CD4-positive, alpha-beta T cell treated with Interleukin-6 at 100 ng/mL for 8 hours (primary cell): ENCODE measurements around the gene AMELX.

Experiments used
- DNase-seq: peaks from one replicate; pipeline ENCODE4 v3.0.0-alpha.2; 2020; ENCODE audit warnings: mixed read lengths, low spot score

Gene AMELX

DNA sequence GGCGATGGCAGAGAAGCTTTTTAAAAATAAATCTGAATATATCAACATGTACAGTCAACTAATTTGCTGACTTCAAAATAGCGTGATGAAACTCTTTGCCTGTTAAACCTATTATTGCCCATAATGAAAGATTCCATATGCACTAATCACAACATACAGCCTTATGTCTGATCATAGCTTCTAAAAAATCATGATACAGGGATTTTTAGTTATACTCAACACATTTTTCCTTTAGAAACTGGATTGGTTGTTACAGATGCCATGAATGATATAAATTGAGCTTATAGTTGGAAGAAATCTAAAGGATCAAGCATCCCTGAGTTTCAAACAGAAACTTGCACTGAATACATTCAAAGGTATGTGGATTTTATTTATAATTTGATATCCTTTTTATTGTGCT lies at the start of gene AMELX:
Gene AMELX (plus strand): TSS at position 301 of the 400 bp plus-strand sequence. CDS start 1,376 bp downstream, outside the sequence.
- no peak for DNase-seq

DNA sequence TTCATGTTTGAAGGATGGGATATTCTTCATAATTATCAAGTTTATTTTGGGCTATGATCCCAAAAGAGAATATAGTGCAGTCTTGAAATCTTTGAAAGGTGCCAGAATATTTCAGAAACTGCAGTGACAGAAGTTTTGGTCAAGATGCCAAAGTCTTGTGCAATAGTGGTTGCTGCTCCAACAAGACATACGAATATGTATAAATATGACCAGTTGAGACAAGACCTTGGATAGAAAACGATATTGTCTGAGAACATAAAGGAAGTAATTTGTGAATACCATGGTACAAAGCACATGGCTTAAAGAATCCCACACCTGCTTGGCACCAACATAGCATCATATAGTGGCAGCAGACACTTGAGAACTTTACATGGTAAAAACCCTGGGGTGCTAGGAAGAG lies 48.6 kb upstream of the AMELX start:
- no peak for DNase-seq

DNA sequence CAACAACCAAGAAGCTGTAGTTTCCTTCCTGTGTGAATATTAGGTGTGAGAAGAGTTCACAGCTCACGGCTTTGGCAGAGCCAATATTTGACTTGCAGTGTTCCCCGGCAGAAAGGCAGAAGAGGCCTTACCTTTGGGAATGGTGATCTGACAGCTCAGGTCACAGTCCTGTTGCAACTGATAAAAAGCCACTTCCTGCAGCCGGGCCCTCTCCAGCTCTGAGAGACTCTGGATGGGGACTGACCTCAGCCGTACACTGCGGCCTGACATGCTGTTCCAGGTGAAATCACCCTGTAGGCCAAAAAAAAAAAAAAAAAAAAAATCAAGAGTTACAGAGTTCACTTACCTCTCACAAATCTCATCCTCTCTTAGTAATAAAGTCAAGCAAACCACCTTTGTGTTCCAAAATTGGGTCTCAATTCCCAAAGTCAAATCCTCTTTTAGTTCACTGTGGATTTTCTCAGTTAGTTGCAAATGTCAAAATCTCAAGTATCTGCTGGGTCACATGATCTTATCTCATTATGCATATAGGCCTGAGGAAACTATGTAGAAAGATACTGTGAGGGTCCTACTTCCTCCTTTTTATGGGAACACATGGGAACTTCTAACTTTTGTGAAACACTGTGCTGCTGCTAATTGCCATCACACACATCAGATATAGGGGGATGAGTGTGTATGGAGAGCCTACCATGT lies 38.6 kb upstream of the AMELX start:
- DNase-seq, result no peak

DNA sequence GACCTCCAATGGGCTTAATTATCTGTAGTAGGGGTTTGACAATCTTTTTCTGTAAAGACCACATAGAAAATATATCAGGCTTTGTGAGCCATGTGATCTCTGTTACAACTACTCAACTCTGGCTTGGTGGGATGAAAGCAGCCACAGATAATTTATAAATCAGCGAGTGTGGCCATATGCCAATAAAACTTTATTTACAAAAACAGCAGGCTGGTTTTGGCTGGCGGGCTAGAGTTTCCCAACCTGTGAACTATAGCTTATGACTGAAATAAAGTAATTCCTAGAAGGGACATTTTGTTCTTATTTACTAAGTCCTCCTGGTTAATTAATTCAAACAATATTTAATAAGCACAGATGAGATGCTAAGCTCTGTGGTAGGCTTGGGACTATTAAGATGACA lies 35.9 kb upstream of the AMELX start:
- no peak for DNase-seq

DNA sequence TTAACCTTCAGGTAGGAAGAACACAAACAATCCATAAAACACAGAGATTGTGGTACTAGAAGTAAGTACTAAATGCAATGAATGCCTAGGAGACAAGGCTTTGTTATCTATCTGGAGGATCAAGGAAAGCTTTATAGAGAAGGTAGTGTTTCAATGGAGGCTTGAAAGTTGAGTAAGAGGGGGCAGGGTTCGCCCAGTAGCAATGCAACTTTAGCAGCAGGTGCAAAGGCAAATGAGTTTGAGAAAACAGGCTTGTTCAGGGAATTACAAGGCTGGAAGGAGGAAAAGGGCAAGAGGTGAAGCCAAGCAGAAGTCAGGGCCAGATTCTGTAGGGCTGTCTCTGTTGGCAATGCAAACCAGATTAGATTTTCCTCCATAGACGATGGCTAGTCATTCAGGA lies 35.5 kb upstream of the AMELX start:
- no peak for DNase-seq

DNA sequence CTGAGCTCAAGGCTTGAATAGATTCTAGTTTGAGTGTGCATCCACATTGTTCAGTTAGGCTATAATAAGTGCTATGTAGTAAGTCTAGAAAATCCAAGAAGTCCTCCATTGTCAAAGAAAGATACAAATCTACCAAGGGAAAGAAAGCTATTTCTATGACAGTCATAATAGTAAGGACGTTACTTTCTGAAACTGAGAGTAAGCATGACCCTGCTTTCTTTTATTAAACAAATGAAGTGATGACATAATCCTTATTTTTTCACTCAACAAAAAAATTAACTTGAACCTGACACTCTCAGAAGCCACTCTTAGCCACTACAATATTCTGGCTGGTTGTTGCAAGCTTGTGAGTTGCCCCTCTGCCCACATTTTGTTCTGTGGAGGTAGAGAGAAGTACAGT lies 33.8 kb upstream of the AMELX start:
- no peak for DNase-seq

DNA sequence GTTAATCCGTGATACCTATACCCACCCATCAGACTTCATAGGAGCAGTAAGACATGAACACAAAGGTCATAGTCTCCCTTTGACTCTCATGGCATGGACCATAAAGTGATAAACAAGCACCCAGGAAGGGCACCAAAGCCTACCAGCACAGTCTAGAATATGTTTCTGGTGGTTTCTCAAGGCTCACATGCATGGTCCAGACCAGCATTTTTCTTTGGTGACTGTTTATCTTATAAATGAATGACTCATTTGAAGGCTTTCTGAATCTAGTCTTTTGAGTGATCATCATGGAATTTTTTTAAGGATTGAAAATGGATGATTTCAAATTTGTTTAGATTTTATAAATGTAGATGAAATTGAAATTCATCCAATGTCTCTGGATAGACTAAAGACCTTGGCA lies 32.0 kb upstream of the AMELX start:
- DNase-seq, result no peak

DNA sequence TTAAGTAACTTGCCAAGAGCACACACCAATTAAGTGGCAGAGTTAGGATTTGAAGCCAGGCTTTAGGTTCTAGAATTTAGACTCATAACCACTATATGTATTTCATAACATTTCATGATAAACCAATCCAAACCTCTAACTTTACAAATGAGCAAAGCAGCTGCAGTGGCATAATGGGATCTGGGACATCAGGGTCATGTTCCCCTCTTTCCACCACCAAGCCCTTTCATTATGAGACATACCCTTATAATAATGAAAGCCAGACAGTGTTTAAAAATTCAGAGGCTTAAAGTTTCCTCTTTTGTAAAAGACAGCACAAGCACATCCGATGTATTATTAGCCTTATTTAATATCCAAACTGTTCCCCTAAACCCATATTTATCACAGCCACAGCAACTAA lies 28.3 kb upstream of the AMELX start:
- no peak for DNase-seq

DNA sequence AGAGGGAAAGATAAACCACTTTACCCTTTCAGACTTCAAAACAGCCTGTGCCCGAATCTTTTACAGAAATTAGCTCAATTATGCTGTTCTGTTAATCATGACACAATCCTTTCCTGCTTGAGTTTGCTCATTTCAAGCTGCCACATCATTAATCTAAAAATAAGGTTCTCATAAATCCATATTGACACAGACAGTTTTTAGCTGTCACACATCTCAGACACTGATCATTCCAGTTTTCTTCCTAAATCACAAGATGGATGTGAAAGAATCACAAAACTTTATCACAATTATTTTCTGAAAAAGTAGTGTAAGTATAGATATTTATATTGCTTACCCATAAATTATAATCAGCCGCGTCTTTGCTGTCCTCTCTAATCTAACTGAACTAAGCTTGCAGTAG lies 27.9 kb upstream of the AMELX start:
- no peak for DNase-seq

DNA sequence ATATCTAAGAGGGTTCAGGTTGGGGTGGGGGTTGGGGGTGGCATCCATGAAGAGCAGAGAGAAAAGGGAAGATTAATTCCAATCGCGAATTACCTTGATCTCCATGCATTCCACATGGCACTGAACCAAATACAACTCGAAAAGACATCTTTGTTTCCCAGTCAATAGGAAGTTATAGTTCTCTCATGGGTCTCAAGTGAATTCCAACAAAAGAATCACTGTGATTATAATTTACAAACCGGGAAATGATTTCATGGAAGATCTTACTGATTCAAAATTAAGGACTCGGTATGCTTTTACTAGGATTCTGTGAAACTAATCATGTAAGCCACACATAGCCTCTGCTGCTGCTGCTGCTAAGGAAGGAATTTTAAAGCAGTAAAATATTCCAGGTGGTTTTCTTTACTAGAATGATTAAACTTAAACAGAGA lies 26.6 kb upstream of the AMELX start:
- DNase-seq, result no peak

DNA sequence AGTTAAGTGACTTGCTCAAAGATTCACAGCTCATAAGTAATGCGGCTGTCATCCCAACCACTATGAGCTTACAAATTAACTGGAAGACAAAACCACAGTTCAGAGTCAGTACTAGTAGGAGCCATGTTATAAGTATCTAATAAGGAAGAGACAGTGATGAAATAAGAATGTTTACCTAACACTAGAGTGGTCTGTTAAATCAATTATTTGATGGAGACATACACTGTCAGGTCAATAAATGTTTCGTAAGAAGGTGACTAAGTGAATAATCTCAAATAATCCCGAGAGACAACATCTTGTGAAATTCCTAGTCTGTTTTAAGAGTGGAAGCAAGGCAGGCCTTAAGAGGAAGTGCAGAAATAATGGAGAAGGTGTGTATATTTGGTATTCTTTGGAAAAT lies 25.8 kb upstream of the AMELX start:
- no peak for DNase-seq

DNA sequence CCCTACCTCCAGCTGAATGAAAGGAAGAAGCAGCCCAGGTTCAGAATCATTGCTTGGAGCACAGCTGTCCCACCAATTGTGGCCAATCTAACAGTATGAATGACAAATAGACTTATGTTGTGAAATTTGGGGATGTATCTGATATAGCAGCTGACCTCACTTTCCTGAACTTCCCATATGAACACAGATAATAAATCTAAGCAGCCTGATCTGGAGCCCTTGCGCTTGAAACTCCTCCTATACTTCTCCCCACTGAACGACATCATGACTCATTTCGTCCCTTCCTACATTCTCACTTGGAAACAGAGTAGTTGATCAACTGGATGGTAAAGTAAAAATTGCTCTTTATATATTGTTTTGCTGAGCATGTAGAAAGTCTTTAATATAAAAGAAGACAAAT lies 24.2 kb upstream of the AMELX start:
- DNase-seq, result no peak

DNA sequence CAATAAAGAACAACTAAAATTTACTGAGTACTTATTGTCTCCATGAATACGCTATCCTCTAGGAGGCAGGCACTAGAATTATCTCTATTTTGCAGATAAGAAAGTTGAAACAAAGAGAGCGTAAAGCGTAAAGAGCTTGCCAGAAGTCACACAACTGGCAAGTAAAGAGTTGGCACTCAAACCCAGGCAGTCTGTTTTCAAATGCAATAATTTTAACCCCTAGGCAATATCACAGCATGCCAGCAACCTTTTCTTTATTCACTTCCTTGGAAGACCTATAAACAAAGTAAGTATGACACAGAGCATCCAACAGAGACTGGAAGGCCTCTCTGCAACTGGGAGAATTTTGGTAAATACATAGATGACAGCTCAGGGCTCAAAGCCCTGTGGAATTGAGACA lies 23.2 kb upstream of the AMELX start:
- no peak for DNase-seq

DNA sequence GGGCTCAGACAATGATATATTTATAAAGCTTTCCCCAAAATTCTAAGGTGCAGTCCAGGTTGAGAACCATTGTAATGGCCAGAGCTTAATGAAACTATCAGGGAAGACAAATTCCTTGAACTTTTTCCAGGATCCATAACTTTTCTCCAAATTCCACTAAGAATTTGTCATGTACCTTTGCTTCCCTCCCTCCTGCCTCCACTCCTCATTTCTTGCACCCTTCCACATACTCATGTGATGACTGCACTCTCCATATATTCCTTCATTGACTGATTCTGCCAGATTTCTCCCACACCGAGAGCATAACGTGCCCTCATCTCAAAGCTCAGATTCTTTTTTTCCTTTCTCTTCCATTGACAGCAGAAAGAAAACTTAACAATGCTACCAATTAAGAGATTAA lies 20.9 kb upstream of the AMELX start:
- no peak for DNase-seq

DNA sequence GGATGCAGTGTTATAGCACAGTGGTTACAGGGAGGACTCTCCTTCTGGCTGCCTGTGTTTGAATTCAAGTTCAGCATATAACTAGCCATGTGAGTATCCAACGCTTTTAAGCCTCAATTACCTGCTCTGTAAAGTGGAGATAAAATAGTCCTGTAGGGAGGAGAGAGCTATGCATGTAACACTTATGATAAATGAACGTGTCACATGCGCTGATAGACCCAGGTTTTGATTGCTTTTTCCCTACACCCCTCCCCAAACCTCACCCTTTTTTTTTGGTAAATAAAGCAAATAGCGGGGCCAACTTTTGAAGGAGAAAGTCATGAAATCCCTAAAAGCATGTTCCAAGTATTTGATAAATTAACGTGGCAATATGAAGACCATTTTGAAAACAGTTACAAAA lies 20.4 kb upstream of the AMELX start:
- DNase-seq, result no peak

DNA sequence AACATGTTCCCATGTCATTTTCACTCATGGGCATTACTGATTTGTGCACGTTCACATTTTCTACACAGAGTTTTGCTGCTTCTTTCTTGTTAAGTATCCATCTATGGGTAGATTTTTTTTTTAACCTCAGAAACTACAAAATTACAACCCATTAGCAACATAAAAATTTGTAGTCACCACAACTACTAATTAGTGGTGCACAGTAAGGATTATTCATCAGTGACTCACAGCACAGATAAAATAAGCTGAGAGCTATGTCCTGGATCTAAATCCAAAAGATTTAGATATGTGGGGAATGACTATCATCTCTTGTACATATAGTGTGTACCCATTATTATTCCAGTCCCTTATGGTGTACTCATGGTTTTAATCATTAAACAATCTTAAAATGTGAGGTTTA lies 19.7 kb upstream of the AMELX start:
- DNase-seq, result no peak

DNA sequence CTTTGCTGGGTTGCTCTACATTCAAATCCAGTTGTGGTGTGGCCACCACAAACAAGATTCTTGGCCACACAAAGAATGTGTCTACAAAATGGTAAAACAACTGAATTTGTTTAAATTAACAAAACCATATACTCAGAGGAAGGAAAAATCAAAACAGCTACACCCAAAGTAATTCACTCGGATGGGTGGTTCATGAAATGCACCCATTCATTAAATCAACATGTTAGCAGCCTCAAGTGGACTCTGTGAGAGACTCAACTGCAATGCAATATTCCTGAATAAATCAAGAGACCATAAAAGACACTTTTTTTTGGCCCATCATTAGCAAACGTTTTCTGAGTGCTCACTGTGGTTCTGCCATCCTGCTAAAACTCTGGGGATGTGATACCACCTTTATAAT lies 11.2 kb upstream of the AMELX start:
- no peak for DNase-seq

DNA sequence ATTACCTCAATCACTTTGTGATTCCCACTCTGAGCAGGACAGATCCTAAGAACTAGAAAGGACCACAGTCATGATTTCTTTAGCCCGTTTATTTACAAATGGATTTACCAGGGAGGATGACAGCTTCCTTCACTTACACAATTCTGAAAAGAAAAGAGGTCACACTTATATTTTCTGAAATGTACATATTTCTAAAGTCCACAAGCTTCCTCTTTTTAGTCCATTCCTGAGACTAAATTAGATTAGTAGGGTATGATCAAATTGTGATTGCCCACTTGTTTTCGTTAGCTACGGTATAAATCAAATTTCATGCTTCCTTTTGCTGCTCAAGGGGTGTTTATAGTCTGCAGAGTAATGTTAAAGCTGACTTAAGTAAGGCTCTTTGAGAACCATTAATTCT lies 7.6 kb upstream of the AMELX start:
- no peak for DNase-seq

DNA sequence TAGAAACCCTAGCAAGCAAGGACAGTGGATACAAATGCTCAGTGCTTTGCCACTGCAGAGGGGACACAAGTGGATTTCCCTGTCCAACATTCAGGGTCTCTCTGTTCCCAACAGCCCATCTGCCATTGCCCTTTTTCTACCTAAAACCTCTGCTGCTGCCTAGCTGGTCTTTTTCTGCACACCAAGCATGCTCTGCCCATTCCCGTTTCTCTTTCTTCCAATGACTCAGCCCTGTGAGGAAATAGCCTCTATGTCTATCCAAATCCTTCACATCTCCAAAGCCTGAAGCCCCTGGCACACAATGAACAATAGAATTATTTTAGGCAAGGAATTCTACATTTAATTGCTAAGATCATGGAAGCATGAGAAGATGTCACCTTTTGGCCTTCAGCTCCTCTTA lies 5.7 kb upstream of the AMELX start:
- DNase-seq, result no peak

DNA sequence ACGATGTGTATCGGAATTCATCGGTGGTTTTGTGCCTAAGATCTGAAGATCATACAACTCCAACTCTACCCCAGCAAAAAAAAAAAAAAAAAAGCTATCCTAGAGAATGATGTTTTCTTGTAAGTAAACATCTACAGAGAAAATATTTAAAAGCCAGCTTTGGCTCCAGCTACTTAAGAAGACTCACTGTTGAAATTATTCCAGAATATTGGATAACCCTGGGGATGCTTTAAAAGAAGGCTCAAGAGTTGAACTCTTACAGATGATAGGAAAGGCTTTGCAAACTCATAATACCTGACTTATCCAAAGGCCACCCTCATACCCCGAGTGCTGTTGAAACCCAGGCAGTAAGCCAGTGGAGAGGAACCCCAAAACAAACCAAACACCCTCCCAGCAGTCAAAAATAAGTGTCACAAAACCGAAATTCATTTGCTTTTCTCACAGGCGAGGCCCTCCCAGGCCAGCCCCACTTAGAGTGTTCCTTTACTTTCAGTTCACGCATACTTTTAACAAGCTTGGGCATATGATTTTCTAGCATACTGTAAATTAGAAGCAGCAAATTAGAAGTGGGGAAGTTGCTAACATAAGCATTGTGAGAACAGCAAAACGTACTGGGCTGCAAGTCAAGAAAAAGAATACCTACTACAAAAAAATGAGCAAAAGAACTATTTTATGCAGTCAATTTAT lies 2.7 kb upstream of the AMELX start:
- DNase-seq, result no peak

DNA sequence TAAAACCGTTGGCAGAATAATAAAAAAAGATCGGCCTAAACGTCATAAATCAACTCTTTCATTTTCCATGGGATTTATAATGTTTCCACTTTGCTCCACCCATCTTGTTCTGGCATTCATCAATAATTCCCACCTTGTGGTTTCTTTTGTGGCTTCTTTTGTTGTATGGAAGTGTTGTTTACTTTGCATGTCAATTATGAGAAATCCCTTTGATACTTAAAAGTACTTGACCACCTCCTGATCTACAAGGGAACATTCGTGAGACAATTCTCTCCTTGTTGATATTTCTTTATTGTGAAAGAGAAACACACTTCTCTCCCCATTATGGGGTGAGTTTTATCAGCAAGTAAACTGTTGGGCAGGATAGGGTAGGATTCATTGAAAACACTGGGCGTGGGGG lies 2.8 kb downstream of the AMELX start:
- no peak for DNase-seq

DNA sequence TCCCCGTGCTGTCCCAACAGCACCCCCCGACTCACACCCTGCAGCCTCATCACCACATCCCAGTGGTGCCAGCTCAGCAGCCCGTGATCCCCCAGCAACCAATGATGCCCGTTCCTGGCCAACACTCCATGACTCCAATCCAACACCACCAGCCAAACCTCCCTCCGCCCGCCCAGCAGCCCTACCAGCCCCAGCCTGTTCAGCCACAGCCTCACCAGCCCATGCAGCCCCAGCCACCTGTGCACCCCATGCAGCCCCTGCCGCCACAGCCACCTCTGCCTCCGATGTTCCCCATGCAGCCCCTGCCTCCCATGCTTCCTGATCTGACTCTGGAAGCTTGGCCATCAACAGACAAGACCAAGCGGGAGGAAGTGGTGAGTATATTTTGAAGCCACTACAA lies 5.4 kb downstream of the AMELX start:
- DNase-seq, result no peak

DNA sequence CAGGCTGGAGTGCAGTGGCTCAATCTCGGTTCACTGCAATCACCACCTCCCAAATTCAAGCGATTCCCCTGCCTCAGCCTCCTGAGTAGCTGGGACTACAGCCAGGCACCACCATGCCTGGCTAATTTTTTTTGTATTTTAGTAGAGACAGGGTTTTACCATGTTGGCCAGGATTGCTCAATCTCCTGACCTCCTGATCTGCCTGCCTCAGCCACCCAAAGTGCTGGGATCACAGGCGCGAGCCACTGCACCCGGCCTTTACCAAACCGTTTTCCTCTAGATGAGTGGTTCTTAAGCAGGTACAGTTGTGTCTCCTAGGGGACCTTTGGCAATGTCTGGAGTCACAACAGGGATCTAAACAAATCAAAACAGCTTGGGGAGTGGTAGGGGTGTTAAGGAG lies 11.6 kb downstream of the AMELX start:
- no peak for DNase-seq

DNA sequence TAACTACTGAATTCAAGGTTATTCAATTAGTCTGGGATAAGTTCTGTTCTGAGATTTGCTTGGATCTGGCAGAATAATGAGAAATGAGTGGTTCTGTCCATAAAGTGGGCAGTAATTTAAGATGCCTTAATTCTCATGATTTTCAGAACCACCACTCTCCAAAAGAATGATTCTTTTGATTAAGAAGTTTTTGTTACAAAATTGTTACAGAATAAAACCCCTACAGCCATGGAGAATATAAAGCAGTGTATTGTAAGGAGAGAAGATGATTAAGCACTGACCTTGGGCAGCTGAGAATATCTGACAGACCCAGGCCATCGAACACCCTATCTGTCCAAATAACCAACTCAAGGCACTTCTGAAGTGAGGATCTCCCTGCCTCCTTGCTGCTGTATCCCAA lies 12.4 kb downstream of the AMELX start:
- DNase-seq, result no peak
